ENCODE results near the gene SCYGR6. TPM values are rescaled to one million over a fixed set of nuclear protein-coding genes. Genes with fewer than 3 reads are reported as not detected.
"Not testable (repeated sequence)": the region's sequence is repeated elsewhere in the genome, so short reads cannot be mapped to it uniquely, and the experiment has no call there.

Gene SCYGR6
- total RNA-seq, 2 experiments from 2014 or later, result not detected

- H3K27ac Mint-ChIP-seq; DNase-seq; H3K4me3 Mint-ChIP-seq; H3K4me1 Mint-ChIP-seq; H3K27me3 Mint-ChIP-seq; ATAC-seq; H3K9me3 Mint-ChIP-seq (ENCODE audit: low read depth); H3K36me3 Mint-ChIP-seq: not testable (repeated sequence)
- CTCF ChIA-PET, result interaction anchor here (1.5 kb wide), 1 partner anchor 25 kb away, joined by 4 read pairs; no protein-coding TSS in a partner anchor
These were observed 16.1 kb upstream of the SCYGR6 start for GRCh38 chr2:227740705-227741104.

GRCh38 chr2:227739351-227739750, 14.8 kb upstream of the SCYGR6 start:
- no peak overlapping the region for H3K4me3 Mint-ChIP-seq
- ATAC-seq (no peak), DNase-seq (no peak)
- CTCF ChIA-PET, result no interaction called here
- H3K36me3 Mint-ChIP-seq, result no peaks in the 10 kb centered on the region
- H3K4me1 Mint-ChIP-seq, result no peaks in the 10 kb centered on the region
- no peak overlapping the region for H3K27ac Mint-ChIP-seq
- peaks cover 4% of the 10 kb centered on the region for H3K27me3 Mint-ChIP-seq
- H3K9me3 Mint-ChIP-seq (ENCODE audit: low read depth), result no peaks in the 10 kb centered on the region

GRCh38 chr2:227728035-227728434, 3.5 kb upstream of the SCYGR6 start, which contains the start of gene SCYGR7:
TSS of gene SCYGR7 (plus strand) at chr2:227728335. CDS start at chr2:227728335, 0 bp downstream.
- DNase-seq (no peak), ATAC-seq (no peak)
- peaks cover 14% of the 10 kb centered on the region for H3K27me3 Mint-ChIP-seq
- H3K36me3 Mint-ChIP-seq, result no peaks in the 10 kb centered on the region
- H3K4me1 Mint-ChIP-seq, result no peaks in the 10 kb centered on the region
- no peaks in the 10 kb centered on the region for H3K9me3 Mint-ChIP-seq (ENCODE audit: low read depth)
- no peak within 1 kb of the TSS for H3K27ac Mint-ChIP-seq
- CTCF ChIA-PET, result no interaction called here
- no peak within 1 kb of the TSS for H3K4me3 Mint-ChIP-seq

GRCh38 chr2:227722821-227723220, 1.7 kb downstream of the SCYGR6 start:
- DNase-seq; H3K4me1 Mint-ChIP-seq; H3K36me3 Mint-ChIP-seq; H3K27ac Mint-ChIP-seq; CTCF ChIA-PET; H3K4me3 Mint-ChIP-seq; H3K9me3 Mint-ChIP-seq (ENCODE audit: low read depth); ATAC-seq: not testable (repeated sequence)
- H3K27me3 Mint-ChIP-seq, result peaks cover 18% of the 10 kb centered on the region

- Mint-ChIP-seq H3K27me3 (peaks cover 27% of the 10 kb centered on the region), H3K36me3 (no peaks in the 10 kb centered on the region), H3K4me3 (no peak overlapping the region), H3K9me3 (ENCODE audit: low read depth) (no peaks in the 10 kb centered on the region), H3K4me1 (no peaks in the 10 kb centered on the region), H3K27ac (no peak overlapping the region)
- DNase-seq (no peak), ATAC-seq (no peak)
- CTCF ChIA-PET, result no interaction called here
These were observed 3.9 kb downstream of the SCYGR6 start for GRCh38 chr2:227720680-227721079.

GRCh38 chr2:227719641-227720040, 4.9 kb downstream of the SCYGR6 start:
- peaks cover 27% of the 10 kb centered on the region for H3K27me3 Mint-ChIP-seq
- ATAC-seq (no peak), DNase-seq (no peak)
- CTCF ChIA-PET, result no interaction called here
- H3K4me1 Mint-ChIP-seq, result no peaks in the 10 kb centered on the region
- no peaks in the 10 kb centered on the region for H3K9me3 Mint-ChIP-seq (ENCODE audit: low read depth)
- no peaks in the 10 kb centered on the region for H3K36me3 Mint-ChIP-seq
- H3K27ac Mint-ChIP-seq, result no peak overlapping the region
- no peak overlapping the region for H3K4me3 Mint-ChIP-seq

GRCh38 chr2:227717687-227718567, 6.6 kb downstream of the SCYGR6 start, which contains the start of gene SLC19A3:
TSS of gene SLC19A3 (minus strand) at chr2:227718028. CDS start at chr2:227702318, 15,710 bp downstream.
- no peak within 1 kb of the TSS for H3K27ac Mint-ChIP-seq
- peaks cover 19% of the 10 kb centered on the region for H3K27me3 Mint-ChIP-seq
- H3K4me3 Mint-ChIP-seq, result no peak within 1 kb of the TSS
- DNase-seq, result no peak
- no peak for ATAC-seq
- CTCF ChIA-PET, result no interaction called here
- no peaks in the 10 kb centered on the region for H3K9me3 Mint-ChIP-seq (ENCODE audit: low read depth)
- H3K4me1 Mint-ChIP-seq, result no peaks in the 10 kb centered on the region
- no peaks in the 10 kb centered on the region for H3K36me3 Mint-ChIP-seq

GRCh38 chr2:227716501-227716900, 8.1 kb downstream of the SCYGR6 start:
- H3K27me3 Mint-ChIP-seq, result peaks cover 13% of the 10 kb centered on the region
- CTCF ChIA-PET, result interaction anchor here (0.7 kb wide), 1 partner anchor 306 kb away, joined by 3 read pairs; no protein-coding TSS in a partner anchor
- no peaks in the 10 kb centered on the region for H3K36me3 Mint-ChIP-seq
- no peak overlapping the region for H3K27ac Mint-ChIP-seq
- DNase-seq, result no peak
- no peak overlapping the region for H3K4me3 Mint-ChIP-seq
- ATAC-seq, result no peak
- H3K4me1 Mint-ChIP-seq, result no peaks in the 10 kb centered on the region
- H3K9me3 Mint-ChIP-seq (ENCODE audit: low read depth), result no peaks in the 10 kb centered on the region

GRCh38 chr2:227713291-227713690, 11.3 kb downstream of the SCYGR6 start:
- DNase-seq (no peak), ATAC-seq (no peak)
- no peaks in the 10 kb centered on the region for H3K4me1 Mint-ChIP-seq
- H3K27me3 Mint-ChIP-seq, result peaks cover 13% of the 10 kb centered on the region
- H3K36me3 Mint-ChIP-seq, result no peaks in the 10 kb centered on the region
- H3K27ac Mint-ChIP-seq, result no peak overlapping the region
- CTCF ChIA-PET, result interaction anchor here (1.1 kb wide), 1 partner anchor 55 kb away, joined by 3 read pairs; no protein-coding TSS in a partner anchor
- no peak overlapping the region for H3K4me3 Mint-ChIP-seq
- H3K9me3 Mint-ChIP-seq (ENCODE audit: low read depth), result no peaks in the 10 kb centered on the region

- Mint-ChIP-seq H3K27ac (no peak overlapping the region), H3K4me1 (no peaks in the 10 kb centered on the region), H3K27me3 (no peaks in the 10 kb centered on the region), H3K9me3 (ENCODE audit: low read depth) (no peaks in the 10 kb centered on the region), H3K36me3 (no peaks in the 10 kb centered on the region), H3K4me3 (no peak overlapping the region)
- DNase-seq (no peak), ATAC-seq (no peak)
- CTCF ChIA-PET, result no interaction called here
These were observed 13.6 kb downstream of the SCYGR6 start for GRCh38 chr2:227710986-227711385.

- peaks cover 7% of the 10 kb centered on the region for H3K27me3 Mint-ChIP-seq
- H3K36me3 Mint-ChIP-seq, result no peaks in the 10 kb centered on the region
- ATAC-seq (no peak), DNase-seq (no peak)
- H3K4me1 Mint-ChIP-seq, result no peaks in the 10 kb centered on the region
- H3K27ac Mint-ChIP-seq, result no peak overlapping the region
- CTCF ChIA-PET, result no interaction called here
- no peak overlapping the region for H3K4me3 Mint-ChIP-seq
- no peaks in the 10 kb centered on the region for H3K9me3 Mint-ChIP-seq (ENCODE audit: low read depth)
These were observed 17.2 kb downstream of the SCYGR6 start for GRCh38 chr2:227707390-227707789.

GRCh38 chr2:227706859-227707258, 17.7 kb downstream of the SCYGR6 start:
- CTCF ChIA-PET, result no interaction called here
- Mint-ChIP-seq H3K4me3 (no peak overlapping the region), H3K9me3 (ENCODE audit: low read depth) (no peaks in the 10 kb centered on the region), H3K27me3 (peaks cover 7% of the 10 kb centered on the region), H3K27ac (no peak overlapping the region), H3K4me1 (no peaks in the 10 kb centered on the region), H3K36me3 (no peaks in the 10 kb centered on the region)
- no peak for DNase-seq
- no peak for ATAC-seq

- CTCF ChIA-PET, result no interaction called here
- no peak overlapping the region for H3K4me3 Mint-ChIP-seq
These were observed 20.6 kb downstream of the SCYGR6 start for GRCh38 chr2:227703961-227704360.

GRCh38 chr2:227703280-227703732, 21.3 kb downstream of the SCYGR6 start:
- DNase-seq, result no peak
- Mint-ChIP-seq H3K4me1 (no peaks in the 10 kb centered on the region), H3K36me3 (no peaks in the 10 kb centered on the region), H3K4me3 (no peak overlapping the region), H3K9me3 (ENCODE audit: low read depth) (no peaks in the 10 kb centered on the region), H3K27ac (no peak overlapping the region), H3K27me3 (peaks cover 7% of the 10 kb centered on the region)
- CTCF ChIA-PET, result no interaction called here
- ATAC-seq, result no peak

More at GRCh38 chr2:227703961-227704360, 20.6 kb downstream of the SCYGR6 start:
- ATAC-seq (no peak), DNase-seq (no peak)
- Mint-ChIP-seq H3K27ac (no peak overlapping the region), H3K4me1 (no peaks in the 10 kb centered on the region), H3K36me3 (no peaks in the 10 kb centered on the region), H3K9me3 (ENCODE audit: low read depth) (no peaks in the 10 kb centered on the region), H3K27me3 (peaks cover 7% of the 10 kb centered on the region)
